Esophagus (tissue), 2 donors: ENCODE results near the gene CSNK1E. TPM values are rescaled to one million over a fixed set of nuclear protein-coding genes. Genes with fewer than 3 reads are reported as not detected.

Experiments used
- H3K27ac ChIP-seq, 2 donors: one replicate each; pipeline ENCODE4 v1.5.1; 2013; ENCODE audit warnings: low read depth in 2 of 2, mild to moderate bottlenecking in 2 of 2, inconsistent platforms in 1 of 2, low read length in 1 of 2, moderate library complexity in 1 of 2
- H3K27me3 ChIP-seq, 2 donors: one replicate each; pipeline ENCODE4 v1.6.1; 2013; ENCODE audit warnings: low read length in 2 of 2, control low read depth in 1 of 2, mild to moderate bottlenecking in 1 of 2; ENCODE audit not compliant: insufficient read depth in 2 of 2, control insufficient read depth in 1 of 2
- H3K36me3 ChIP-seq, 2 donors: one replicate each; pipeline ENCODE4 v1.6.1; 2013; ENCODE audit warnings: low read length in 1 of 2; ENCODE audit not compliant: control insufficient read depth in 2 of 2, insufficient read depth in 2 of 2
- H3K4me1 ChIP-seq, 2 donors: one replicate each; pipeline ENCODE4 v1.6.1; 2013; ENCODE audit warnings: low read length in 1 of 2; ENCODE audit not compliant: control insufficient read depth in 2 of 2, insufficient read depth in 2 of 2
- H3K4me3 ChIP-seq, 2 donors: one replicate each; pipeline ENCODE4 v1.5.1; 2013; ENCODE audit warnings: low read length in 2 of 2, mild to moderate bottlenecking in 2 of 2, low read depth in 1 of 2, moderate library complexity in 1 of 2
- H3K9me3 ChIP-seq, 2 donors: one replicate each; pipeline ENCODE4 v1.6.1; 2013; ENCODE audit warnings: mild to moderate bottlenecking in 2 of 2, low read depth in 1 of 2, low read length in 1 of 2, moderate library complexity in 1 of 2; ENCODE audit not compliant: control insufficient read depth in 2 of 2, insufficient read depth in 1 of 2
- WGBS, 2 donors: extraction: QIAGEN DNeasy Blood & Tissue Kit; methylation state at CpG; one replicate each; pipeline ENCODE4 v1.1.7; 2013; 5-methylcytosine and 5-hydroxymethylcytosine counted together
- polyA plus RNA-seq, 2 donors: library from polyadenylated mRNA; stranded (reverse); fragments of 200-250 nt; gene quantifications; one replicate each; pipeline ENCODE4 v1.2.3, GENCODE V29; 2013
- donor health status: healthy with polysubstance abuse.
- donor health status: Bipolar disorder and iron deficiency.

Gene CSNK1E
- polyA plus RNA-seq, 2 donors: 69.4 to 152 TPM

DNA sequence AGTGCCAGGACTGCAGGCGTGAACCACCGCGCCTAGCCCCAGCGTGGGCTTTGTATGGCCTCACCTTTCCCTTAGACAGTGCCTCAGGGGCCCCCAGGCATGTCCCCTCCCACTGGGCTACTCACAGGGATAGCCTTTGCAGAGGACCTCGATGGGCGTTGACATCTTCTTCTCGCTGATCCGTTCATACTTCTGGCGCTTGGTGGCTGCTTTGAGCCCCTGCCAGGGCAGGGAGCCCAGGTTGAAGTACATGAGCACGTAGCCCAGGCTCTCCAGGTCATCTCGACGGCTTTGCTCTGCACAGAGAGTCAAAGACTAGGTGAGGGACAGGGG is 17.5 kb downstream of the CSNK1E start:
- Histone ChIP-seq H3K4me3 (peak overlapping the region in 1 of 2 donors; percentile 31), H3K9me3 (no peaks in the 10 kb centered on the region), H3K4me1 (peaks cover 3 to 19% of the 10 kb centered on the region in 2 donors), H3K27ac (peak overlapping the region; percentile 64 to 77), H3K27me3 (no peaks in the 10 kb centered on the region), H3K36me3 (peaks cover 14 to 75% of the 10 kb centered on the region in 2 donors)
- WGBS, 2 donors: 54 to 70% methylated on average over 12 of the region's 12 CpGs

DNA sequence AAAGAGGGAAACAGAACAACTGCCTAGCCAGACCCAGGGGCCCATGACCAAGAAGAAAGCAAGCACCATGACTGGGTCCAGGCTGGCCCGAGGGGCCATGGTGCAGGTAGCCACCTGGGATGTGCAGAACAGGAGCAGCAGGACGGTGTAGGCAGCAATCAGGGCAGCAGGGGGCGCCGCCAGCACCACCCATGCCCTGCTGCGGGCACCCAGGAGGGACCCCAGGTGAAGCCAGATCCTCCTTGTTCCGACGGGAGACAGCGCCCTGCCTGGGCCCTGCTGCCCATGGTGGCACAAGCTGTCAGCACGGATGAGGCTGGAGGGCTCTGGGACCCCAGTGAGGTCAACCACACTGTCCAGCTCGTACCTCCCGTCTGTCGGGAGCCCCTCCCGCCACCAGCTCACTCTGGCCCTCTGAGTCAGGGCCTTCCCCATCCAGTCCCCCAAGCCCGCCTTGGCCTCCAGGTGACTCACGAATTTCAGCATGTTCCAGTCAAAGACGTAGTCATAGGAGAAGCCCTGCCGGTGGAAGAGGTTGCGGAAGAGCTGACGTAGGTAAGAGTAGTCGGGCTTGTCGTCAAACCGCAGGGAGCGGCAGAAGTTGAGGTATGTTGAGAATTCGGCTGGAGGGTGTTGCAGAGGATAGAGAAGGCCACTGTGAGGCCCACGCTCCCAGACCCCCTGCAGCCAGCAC is 18.8 kb downstream of the CSNK1E start:
- no peaks in the 10 kb centered on the region for H3K27me3 ChIP-seq
- no peak overlapping the region for H3K4me3 ChIP-seq
- peak overlapping the region; percentile 60 to 77 for H3K27ac ChIP-seq
- H3K36me3 ChIP-seq: peaks cover 14 to 80% of the 10 kb centered on the region in 2 donors
- H3K4me1 ChIP-seq: peaks cover 3 to 14% of the 10 kb centered on the region in 2 donors
- WGBS, 2 donors: 78 to 88% methylated on average over 24 to 25 of the region's 25 CpGs
- no peaks in the 10 kb centered on the region for H3K9me3 ChIP-seq

DNA sequence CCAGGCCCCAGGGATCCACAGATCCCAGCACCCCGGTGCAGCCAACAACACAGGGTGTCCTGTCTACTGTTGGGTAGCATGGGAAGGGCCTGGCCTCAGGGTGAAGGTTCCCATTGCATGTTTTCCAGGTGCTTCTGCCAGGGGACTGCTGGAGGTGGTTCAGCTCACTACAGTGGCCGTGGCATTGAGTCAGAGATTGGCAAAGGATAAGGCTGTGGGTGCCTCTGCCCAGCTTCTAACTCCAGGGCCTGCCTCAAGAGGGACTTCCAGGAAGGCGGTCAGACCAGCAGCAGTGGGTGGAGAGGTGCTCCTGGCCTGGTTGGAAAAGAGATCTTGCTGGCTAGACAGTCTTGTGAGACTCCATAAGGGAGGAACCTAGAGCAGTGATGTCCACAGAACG is 20.9 kb downstream of the CSNK1E start:
- peak overlapping the region in 1 of 2 donors; percentile 5 for H3K27ac ChIP-seq
- H3K27me3 ChIP-seq: no peaks in the 10 kb centered on the region
- peaks cover 14 to 80% of the 10 kb centered on the region in 2 donors for H3K36me3 ChIP-seq

DNA sequence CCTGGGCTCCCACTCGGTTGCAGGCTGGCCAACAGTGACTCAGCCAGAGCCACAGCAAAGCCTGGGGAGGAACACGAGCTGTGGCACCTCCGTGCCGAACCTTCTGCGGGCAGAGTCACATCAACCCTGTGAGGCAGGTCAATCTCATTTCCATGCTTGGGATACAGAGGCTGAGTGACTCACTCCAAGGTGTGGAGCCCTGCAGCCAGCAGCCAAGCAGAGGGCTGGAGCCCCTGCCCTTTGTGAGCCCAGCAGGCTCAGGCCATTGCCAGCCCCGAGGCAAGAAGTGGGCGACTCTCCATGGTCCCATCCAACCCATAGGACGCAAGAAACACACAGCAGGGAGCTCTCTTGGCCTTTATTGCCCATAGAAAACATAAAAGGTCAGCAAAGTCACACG is 21.4 kb downstream of the CSNK1E start:
- WGBS, 2 donors: 80% methylated on average over 9 of the region's 9 CpGs
- no peak overlapping the region for H3K27ac ChIP-seq

More for the DNA sequence above, 20.9 kb downstream of the CSNK1E start:
- no peaks in the 10 kb centered on the region for H3K9me3 ChIP-seq
- no peak overlapping the region for H3K4me3 ChIP-seq
- 67 to 75% methylated on average over 4 of the region's 4 CpGs for WGBS, 2 donors
- peaks cover 3 to 14% of the 10 kb centered on the region in 2 donors for H3K4me1 ChIP-seq

DNA sequence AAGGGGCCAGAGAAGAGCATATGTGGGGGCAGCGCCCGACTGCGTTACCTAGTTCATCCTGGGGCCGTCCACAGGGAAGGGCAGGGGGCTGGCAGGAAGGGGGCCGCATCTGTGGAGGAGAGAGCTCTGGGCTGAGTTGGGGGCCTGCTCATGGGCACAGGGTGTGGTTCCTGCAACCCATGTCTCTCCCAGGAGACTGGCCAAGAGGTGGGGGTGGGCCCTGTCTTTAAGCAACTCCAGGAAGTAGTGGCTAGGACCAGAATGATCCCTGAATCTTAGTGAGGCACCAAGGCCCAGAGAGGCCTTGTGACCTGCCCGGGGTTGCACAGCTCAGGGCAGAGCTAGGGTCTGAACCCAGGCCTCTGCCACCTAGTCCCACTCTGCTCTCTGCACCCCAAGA is 21.9 kb downstream of the CSNK1E start:
- peaks cover 3 to 9% of the 10 kb centered on the region in 2 donors for H3K4me1 ChIP-seq
- H3K4me3 ChIP-seq: no peak overlapping the region
- H3K27me3 ChIP-seq: no peaks in the 10 kb centered on the region
- WGBS, 2 donors: 89 to 94% methylated on average over 6 of the region's 6 CpGs
- peaks cover 13 to 76% of the 10 kb centered on the region in 2 donors for H3K36me3 ChIP-seq
- H3K27ac ChIP-seq: no peak overlapping the region
- H3K9me3 ChIP-seq: no peaks in the 10 kb centered on the region

More for the DNA sequence above, 21.4 kb downstream of the CSNK1E start:
- Histone ChIP-seq H3K4me1 (peaks cover 3 to 13% of the 10 kb centered on the region in 2 donors), H3K4me3 (no peak overlapping the region), H3K36me3 (peaks cover 14 to 81% of the 10 kb centered on the region in 2 donors), H3K9me3 (no peaks in the 10 kb centered on the region), H3K27me3 (no peaks in the 10 kb centered on the region)

DNA sequence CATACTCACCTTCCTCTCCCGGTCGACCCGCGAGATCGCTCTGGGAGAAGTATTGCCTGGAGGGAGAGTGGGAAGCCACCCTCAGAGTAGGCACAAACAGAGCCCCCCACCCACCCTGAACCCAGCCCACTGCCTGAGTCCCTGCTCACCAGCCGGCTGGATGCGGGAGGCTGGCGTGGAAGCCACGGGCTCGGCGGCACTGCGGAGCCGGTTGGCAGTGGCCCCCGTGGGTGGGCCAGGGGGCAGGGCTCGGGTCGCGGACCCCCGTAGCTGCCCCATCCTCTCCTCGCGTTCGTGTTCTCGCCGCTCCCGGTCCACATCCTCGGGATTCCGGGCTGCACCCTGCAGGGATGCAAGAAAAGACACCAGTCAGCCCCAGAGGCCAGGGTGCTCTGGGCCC is 23.0 kb downstream of the CSNK1E start:
- peaks cover 11 to 66% of the 10 kb centered on the region in 2 donors for H3K36me3 ChIP-seq
- H3K4me1 ChIP-seq: peaks cover 0 to 3% of the 10 kb centered on the region in 2 donors
- no peak overlapping the region for H3K27ac ChIP-seq
- WGBS, 2 donors: 94 to 95% methylated on average over 18 to 26 of the region's 26 CpGs
- H3K9me3 ChIP-seq: no peaks in the 10 kb centered on the region
- no peaks in the 10 kb centered on the region for H3K27me3 ChIP-seq
- no peak overlapping the region for H3K4me3 ChIP-seq

DNA sequence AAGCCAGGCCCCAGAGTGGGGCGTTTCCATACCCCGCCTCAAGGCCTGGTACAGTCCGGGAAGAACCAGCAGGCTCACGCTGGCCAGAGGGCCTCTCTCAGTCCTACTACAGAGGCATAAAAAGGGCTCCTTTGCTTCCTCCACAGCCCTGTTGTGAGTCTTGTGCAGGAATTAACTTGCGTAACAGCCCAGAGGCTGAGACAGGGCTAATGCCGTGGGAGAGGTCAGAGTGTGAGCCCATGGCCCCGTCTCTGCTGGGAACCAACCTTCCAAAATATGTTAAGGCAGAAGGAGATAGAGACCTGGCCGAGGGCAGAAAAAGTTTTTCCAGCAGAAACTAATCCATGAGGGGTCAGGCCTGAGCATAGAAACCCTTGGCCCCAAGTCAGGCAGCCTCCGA is 24.5 kb downstream of the CSNK1E start:
- Histone ChIP-seq H3K4me3 (no peak overlapping the region), H3K4me1 (no peaks in the 10 kb centered on the region), H3K27me3 (no peaks in the 10 kb centered on the region), H3K9me3 (no peaks in the 10 kb centered on the region), H3K27ac (peak overlapping the region in 1 of 2 donors; percentile 23), H3K36me3 (peaks cover 7 to 52% of the 10 kb centered on the region in 2 donors)
- WGBS, 2 donors: 84% methylated on average over 9 of the region's 9 CpGs

DNA sequence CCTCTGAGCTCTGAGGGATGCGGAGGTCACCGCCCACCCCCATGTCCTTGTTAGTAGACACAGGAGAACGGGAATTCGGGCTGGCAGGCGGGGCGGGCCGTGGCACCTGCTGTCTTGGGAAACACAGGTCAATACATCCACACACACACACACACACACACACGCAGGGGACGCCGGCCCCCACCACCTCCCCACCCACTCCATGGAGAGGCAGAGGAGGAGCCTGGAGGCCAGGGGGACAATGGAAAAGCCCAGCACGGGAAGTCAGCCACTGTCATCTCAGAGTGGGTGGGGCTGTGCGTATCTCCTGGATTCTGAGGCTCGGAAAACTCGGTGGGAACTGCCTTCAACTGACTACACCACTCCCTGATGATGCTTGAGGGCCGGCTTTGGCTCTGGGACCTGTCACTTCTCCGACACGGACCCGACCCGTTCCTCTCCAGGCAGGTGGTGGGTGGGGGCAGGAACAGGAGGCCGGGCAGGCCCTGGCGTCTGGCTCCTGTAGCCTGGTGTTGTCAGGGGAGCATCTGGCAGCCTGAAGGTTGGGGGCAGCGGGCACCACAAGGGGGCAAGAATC is 25.9 kb downstream of the CSNK1E start:
- Histone ChIP-seq H3K4me1 (no peaks in the 10 kb centered on the region), H3K36me3 (peaks cover 2 to 38% of the 10 kb centered on the region in 2 donors), H3K27me3 (no peaks in the 10 kb centered on the region), H3K9me3 (no peaks in the 10 kb centered on the region), H3K4me3 (no peak overlapping the region), H3K27ac (no peak overlapping the region)
- WGBS, 2 donors: 58 to 59% methylated on average over 21 to 22 of the region's 22 CpGs

DNA sequence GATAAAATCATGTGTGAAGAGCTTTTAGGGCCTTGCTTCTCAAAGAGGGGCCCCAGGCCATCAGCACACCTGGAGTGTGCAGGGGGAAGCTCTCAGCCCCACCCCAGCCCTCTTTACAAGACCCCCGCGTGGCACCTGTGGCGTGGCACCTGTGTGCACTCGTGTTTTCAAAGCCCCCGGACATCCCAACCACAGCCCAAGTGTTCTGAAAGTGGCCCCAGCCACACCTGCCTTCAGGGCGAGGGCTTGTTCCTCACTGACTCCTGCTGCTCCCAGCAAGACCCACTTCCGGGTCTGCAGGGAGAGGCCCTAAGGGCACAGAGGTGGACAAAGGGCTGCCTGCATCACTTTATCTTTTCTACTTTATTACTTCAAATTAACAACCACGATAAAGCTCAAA is 26.9 kb downstream of the CSNK1E start:
- peaks cover 0 to 34% of the 10 kb centered on the region in 2 donors for H3K36me3 ChIP-seq
- H3K27ac ChIP-seq: no peak overlapping the region
- H3K4me1 ChIP-seq: no peaks in the 10 kb centered on the region
- H3K9me3 ChIP-seq: no peaks in the 10 kb centered on the region
- H3K27me3 ChIP-seq: no peaks in the 10 kb centered on the region
- 73 to 81% methylated on average over 8 of the region's 8 CpGs for WGBS, 2 donors
- no peak overlapping the region for H3K4me3 ChIP-seq
